ENCODE measurements around the gene RUSF1.
"Not testable (repeated sequence)": the region's sequence is repeated elsewhere in the genome, so short reads cannot be mapped to it uniquely, and the experiment has no call there.

Gene RUSF1

GRCh38 chr16:31451201-31451600, 57.0 kb downstream of the RUSF1 start:
- DNase-seq (ENCODE audit: extremely low spot score), result no peak
- CTCF ChIA-PET, result interaction anchor here (0.6 to 1.4 kb wide), 5 partner anchors 8 to 497 kb away, joined by 3 to 10 read pairs (median 3); partner anchors contain the start of gene ZNF843
- POLR2A ChIA-PET, result interaction anchor here (1.1 to 3.5 kb wide), 3 partner anchors 9 to 272 kb away, joined by 4 to 20 read pairs (median 10); partner anchors contain the start of genes FUS and ZNF843
- no peak for TF ChIP-seq L3MBTL2 (conservative IDR thresholded peaks at IDR 0.05)
- TF ChIP-seq NFRKB (IDR thresholded peaks at IDR 0.05), result no peak
- no peak for TF ChIP-seq SUZ12 (IDR thresholded peaks at IDR 0.05)
- no peak for TF ChIP-seq ARNT (IDR thresholded peaks at IDR 0.05)
- TF ChIP-seq BHLHE40 (IDR thresholded peaks at IDR 0.05; ENCODE audit: borderline replicate concordance), result no peak
- no peak for TF ChIP-seq FOXA1 (IDR thresholded peaks at IDR 0.05)
- TF ChIP-seq ELF4 (IDR thresholded peaks at IDR 0.05), result no peak
- TF ChIP-seq CTBP1 (IDR thresholded peaks at IDR 0.05; ENCODE audit: borderline replicate concordance), result no peak
- TF ChIP-seq LEF1 (IDR thresholded peaks at IDR 0.05; ENCODE audit: borderline replicate concordance), result no peak
- TF ChIP-seq FOXK2 (IDR thresholded peaks at IDR 0.05), result no peak
- TF ChIP-seq SP1 (IDR thresholded peaks at IDR 0.05), result no peak
- TF ChIP-seq FOXM1 (IDR thresholded peaks at IDR 0.05; ENCODE audit: borderline replicate concordance), result no peak
- no peak for TF ChIP-seq TARDBP (IDR thresholded peaks at IDR 0.05)
- TF ChIP-seq HDGF (IDR thresholded peaks at IDR 0.05; ENCODE audit: borderline replicate concordance), result no peak
- no peak for TF ChIP-seq PKNOX1 (IDR thresholded peaks at IDR 0.05)
- TF ChIP-seq ZNF384 (IDR thresholded peaks at IDR 0.05), result no peak

GRCh38 chr16:31445931-31446330, 62.3 kb downstream of the RUSF1 start:
- POLR2A ChIA-PET; DNase-seq (ENCODE audit: extremely low spot score); CTCF ChIA-PET: not testable (repeated sequence)

GRCh38 chr16:31441956-31442355, 66.2 kb downstream of the RUSF1 start:
- DNase-seq (ENCODE audit: extremely low spot score), result no peak
- CTCF ChIA-PET, result interaction anchor here (0.8 to 2.3 kb wide), 4 partner anchors 11 to 324 kb away, joined by 3 to 5 read pairs (median 4); partner anchors contain the start of gene KAT8
- POLR2A ChIA-PET, result interaction anchor here (0.9 to 2.7 kb wide), 7 partner anchors 10 to 458 kb away, joined by 3 to 20 read pairs (median 7); partner anchors contain the start of genes ARMC5, COX6A2, FUS and HSD3B7
- TF ChIP-seq PKNOX1 (IDR thresholded peaks at IDR 0.05) (no peak), HDGF (IDR thresholded peaks at IDR 0.05; ENCODE audit: borderline replicate concordance) (no peak), SUZ12 (IDR thresholded peaks at IDR 0.05) (no peak), FOXM1 (IDR thresholded peaks at IDR 0.05; ENCODE audit: borderline replicate concordance) (no peak)

- CTCF ChIA-PET, result interaction anchor here (0.5 to 0.6 kb wide), 2 partner anchors 15 kb away, joined by 3 to 4 read pairs; no protein-coding TSS in a partner anchor
- POLR2A ChIA-PET, result no interaction called here
- no peak for DNase-seq (ENCODE audit: extremely low spot score)
- TF ChIP-seq L3MBTL2 (conservative IDR thresholded peaks at IDR 0.05) (no peak), NFRKB (IDR thresholded peaks at IDR 0.05) (no peak), HDGF (IDR thresholded peaks at IDR 0.05; ENCODE audit: borderline replicate concordance) (no peak)
These were observed 67.5 kb downstream of the RUSF1 start for GRCh38 chr16:31440516-31441184.

- no peak for DNase-seq (ENCODE audit: extremely low spot score)
- CTCF ChIA-PET, result no interaction called here
- POLR2A ChIA-PET, result no interaction called here
- TF ChIP-seq LEF1 (IDR thresholded peaks at IDR 0.05; ENCODE audit: borderline replicate concordance), result no peak
- TF ChIP-seq ZNF384 (IDR thresholded peaks at IDR 0.05), result no peak
- TF ChIP-seq SP1 (IDR thresholded peaks at IDR 0.05), result no peak
- no peak for TF ChIP-seq BHLHE40 (IDR thresholded peaks at IDR 0.05; ENCODE audit: borderline replicate concordance)
- no peak for TF ChIP-seq TARDBP (IDR thresholded peaks at IDR 0.05)
- no peak for TF ChIP-seq ELF4 (IDR thresholded peaks at IDR 0.05)
- TF ChIP-seq L3MBTL2 (conservative IDR thresholded peaks at IDR 0.05), result no peak
- no peak for TF ChIP-seq FOXA1 (IDR thresholded peaks at IDR 0.05)
- no peak for TF ChIP-seq PKNOX1 (IDR thresholded peaks at IDR 0.05)
- TF ChIP-seq ARNT (IDR thresholded peaks at IDR 0.05), result no peak
- TF ChIP-seq FOXK2 (IDR thresholded peaks at IDR 0.05), result no peak
- TF ChIP-seq CTBP1 (IDR thresholded peaks at IDR 0.05; ENCODE audit: borderline replicate concordance), result no peak
- TF ChIP-seq FOXM1 (IDR thresholded peaks at IDR 0.05; ENCODE audit: borderline replicate concordance), result no peak
These were observed 68.7 kb downstream of the RUSF1 start for GRCh38 chr16:31439519-31439918.

Measured in HEK293T (cell line).